ENCODE data around the gene ZNF213.

ZNF213 gene

DNA sequence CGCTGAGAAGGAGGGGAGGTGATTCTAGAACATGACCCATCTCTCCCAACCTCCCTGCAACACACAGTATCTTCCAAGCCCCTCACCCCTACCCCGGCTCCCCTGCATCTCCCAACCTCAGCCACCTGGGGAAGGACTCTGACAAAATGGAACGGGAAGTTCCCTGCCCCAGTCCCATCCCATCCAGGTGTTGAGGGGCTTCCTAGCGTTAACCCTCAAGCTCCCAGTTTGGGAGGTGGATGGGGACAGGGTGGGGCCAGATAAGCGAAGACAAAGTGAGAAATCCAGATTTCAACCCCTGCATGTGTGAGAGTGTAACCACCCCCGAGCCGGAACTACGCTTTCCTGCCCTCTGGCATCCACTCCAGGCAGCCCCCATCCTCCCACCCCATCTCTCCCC lies 37.6 kb upstream of the ZNF213 start (continued):
- TF ChIP-seq ARNTL (CRISPR knock-in tag; IDR thresholded peaks at IDR 0.05; ENCODE audit: borderline replicate concordance, low read depth) (no peak), BACH2 (CRISPR knock-in tag; IDR thresholded peaks at IDR 0.05; ENCODE audit: borderline replicate concordance) (no peak)

GRCh38 chr16:3098459-3099394 lies 36.1 kb upstream of the ZNF213 start, which contains the start of gene ZSCAN10:
Gene ZSCAN10 (minus strand): TSS chr16:3099294. CDS start chr16:3092937, 6,357 bp downstream.
- no peak for TF ChIP-seq CSDC2 (CRISPR knock-in tag; IDR thresholded peaks at IDR 0.05)
- no peak for TF ChIP-seq ZNF8 (CRISPR knock-in tag; IDR thresholded peaks at IDR 0.05)
- no peak for TF ChIP-seq BACH2 (CRISPR knock-in tag; IDR thresholded peaks at IDR 0.05; ENCODE audit: borderline replicate concordance)
- no peak for TF ChIP-seq ZFP3 (CRISPR knock-in tag; IDR thresholded peaks at IDR 0.05)
- TF ChIP-seq OSR1 (CRISPR knock-in tag; IDR thresholded peaks at IDR 0.05): no peak
- TF ChIP-seq ISL1 (CRISPR knock-in tag; IDR thresholded peaks at IDR 0.05): no peak
- no peak for TF ChIP-seq TSHZ2 (CRISPR knock-in tag; IDR thresholded peaks at IDR 0.05)
- no peak for TF ChIP-seq ZNF565 (CRISPR knock-in tag; conservative IDR thresholded peaks at IDR 0.05; ENCODE audit: low read depth)
- no peak for TF ChIP-seq ARNTL (CRISPR knock-in tag; IDR thresholded peaks at IDR 0.05; ENCODE audit: borderline replicate concordance, low read depth)
- TF ChIP-seq RARB (CRISPR knock-in tag; IDR thresholded peaks at IDR 0.05): no peak
- no peak for TF ChIP-seq ZC3H10 (CRISPR knock-in tag; IDR thresholded peaks at IDR 0.05)
- TF ChIP-seq CREB5 (CRISPR knock-in tag; IDR thresholded peaks at IDR 0.05; ENCODE audit: low read depth): no peak
- TF ChIP-seq, protein P1, sequence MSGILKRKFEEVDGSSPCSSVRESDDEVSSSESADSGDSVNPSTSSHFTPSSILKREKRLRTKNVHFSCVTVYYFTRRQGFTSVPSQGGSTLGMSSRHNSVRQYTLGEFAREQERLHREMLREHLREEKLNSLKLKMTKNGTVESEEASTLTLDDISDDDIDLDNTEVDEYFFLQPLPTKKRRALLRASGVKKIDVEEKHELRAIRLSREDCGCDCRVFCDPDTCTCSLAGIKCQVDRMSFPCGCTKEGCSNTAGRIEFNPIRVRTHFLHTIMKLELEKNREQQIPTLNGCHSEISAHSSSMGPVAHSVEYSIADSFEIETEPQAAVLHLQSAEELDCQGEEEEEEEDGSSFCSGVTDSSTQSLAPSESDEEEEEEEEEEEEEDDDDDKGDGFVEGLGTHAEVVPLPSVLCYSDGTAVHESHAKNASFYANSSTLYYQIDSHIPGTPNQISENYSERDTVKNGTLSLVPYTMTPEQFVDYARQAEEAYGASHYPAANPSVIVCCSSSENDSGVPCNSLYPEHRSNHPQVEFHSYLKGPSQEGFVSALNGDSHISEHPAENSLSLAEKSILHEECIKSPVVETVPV (CRISPR knock-in tag; IDR thresholded peaks at IDR 0.05): no peak
- no peak for TF ChIP-seq TCF4 (CRISPR knock-in tag; IDR thresholded peaks at IDR 0.05; ENCODE audit: borderline replicate concordance)
- no peak for ATAC-seq

- TF ChIP-seq ARNTL (CRISPR knock-in tag; IDR thresholded peaks at IDR 0.05; ENCODE audit: borderline replicate concordance, low read depth) (no peak), SNAI2 (CRISPR knock-in tag; IDR thresholded peaks at IDR 0.05) (no peak), ZFP3 (CRISPR knock-in tag; IDR thresholded peaks at IDR 0.05) (no peak), ZNF70 (CRISPR knock-in tag; IDR thresholded peaks at IDR 0.05) (no peak), TCF4 (CRISPR knock-in tag; IDR thresholded peaks at IDR 0.05; ENCODE audit: borderline replicate concordance) (no peak), OSR1 (CRISPR knock-in tag; IDR thresholded peaks at IDR 0.05) (no peak), CREB5 (CRISPR knock-in tag; IDR thresholded peaks at IDR 0.05; ENCODE audit: low read depth) (no peak), ZFP30 (CRISPR knock-in tag; IDR thresholded peaks at IDR 0.05) (no peak), CSDC2 (CRISPR knock-in tag; IDR thresholded peaks at IDR 0.05) (no peak), TSHZ2 (CRISPR knock-in tag; IDR thresholded peaks at IDR 0.05) (no peak), RARB (CRISPR knock-in tag; IDR thresholded peaks at IDR 0.05) (no peak), GLIS3 (CRISPR knock-in tag; IDR thresholded peaks at IDR 0.05) (no peak), ESRRG (CRISPR knock-in tag; IDR thresholded peaks at IDR 0.05) (no peak)
- TF ChIP-seq, protein P2, sequence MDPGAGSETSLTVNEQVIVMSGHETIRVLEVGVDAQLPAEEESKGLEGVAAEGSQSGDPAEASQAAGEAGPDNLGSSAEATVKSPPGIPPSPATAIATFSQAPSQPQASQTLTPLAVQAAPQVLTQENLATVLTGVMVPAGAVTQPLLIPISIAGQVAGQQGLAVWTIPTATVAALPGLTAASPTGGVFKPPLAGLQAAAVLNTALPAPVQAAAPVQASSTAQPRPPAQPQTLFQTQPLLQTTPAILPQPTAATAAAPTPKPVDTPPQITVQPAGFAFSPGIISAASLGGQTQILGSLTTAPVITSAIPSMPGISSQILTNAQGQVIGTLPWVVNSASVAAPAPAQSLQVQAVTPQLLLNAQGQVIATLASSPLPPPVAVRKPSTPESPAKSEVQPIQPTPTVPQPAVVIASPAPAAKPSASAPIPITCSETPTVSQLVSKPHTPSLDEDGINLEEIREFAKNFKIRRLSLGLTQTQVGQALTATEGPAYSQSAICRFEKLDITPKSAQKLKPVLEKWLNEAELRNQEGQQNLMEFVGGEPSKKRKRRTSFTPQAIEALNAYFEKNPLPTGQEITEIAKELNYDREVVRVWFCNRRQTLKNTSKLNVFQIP (CRISPR knock-in tag; IDR thresholded peaks at IDR 0.05; ENCODE audit: borderline replicate concordance, low read depth): no peak
- no peak for ATAC-seq
These were observed 35.5 kb upstream of the ZNF213 start for GRCh38 chr16:3099395-3099731.
